Immature natural killer cell (primary cell): ENCODE results near the gene TNN. TPM values are rescaled to one million over a fixed set of nuclear protein-coding genes. Genes with fewer than 3 reads are reported as not detected.
A peak's percentile ranks its signal among the peaks of the same experiment; 100 is the strongest.

ENCODE experiments used
- DNase-seq, 3 donors: peaks; one replicate each; pipeline ENCODE4 v3.0.0; 2022; ENCODE audit warnings: mixed read lengths in 1 of 3
- H3K27ac Mint-ChIP-seq, 6 donors: one replicate each; pipeline ENCODE4 v1.8.0; 2020; ENCODE audit warnings: mixed read lengths in 6 of 6, mild to moderate bottlenecking in 5 of 6, inconsistent platforms in 4 of 6, moderate library complexity in 3 of 6
- H3K27me3 Mint-ChIP-seq, 3 donors: one replicate each; pipeline ENCODE4 v1.8.0; 2020 to 2021; ENCODE audit warnings: low read depth in 3 of 3, mild to moderate bottlenecking in 3 of 3, mixed read lengths in 3 of 3, moderate library complexity in 3 of 3, inconsistent platforms in 1 of 3
- H3K36me3 Mint-ChIP-seq, 3 donors: one replicate each; pipeline ENCODE4 v1.8.0; 2020; ENCODE audit warnings: mixed read lengths in 3 of 3, inconsistent platforms in 2 of 3, mild to moderate bottlenecking in 2 of 3
- H3K4me1 Mint-ChIP-seq, 2 donors: one replicate each; pipeline ENCODE4 v1.8.0; 2020; ENCODE audit warnings: inconsistent platforms in 2 of 2, mild to moderate bottlenecking in 2 of 2, mixed read lengths in 2 of 2, moderate library complexity in 1 of 2
- H3K4me3 Mint-ChIP-seq, 5 donors: one replicate each; pipeline ENCODE4 v1.8.0; 2020; ENCODE audit warnings: mild to moderate bottlenecking in 5 of 5, mixed read lengths in 5 of 5, inconsistent platforms in 3 of 5, moderate library complexity in 3 of 5
- H3K9me3 Mint-ChIP-seq, 6 donors: one replicate each; pipeline ENCODE4 v1.8.0; 2020; ENCODE audit warnings: mild to moderate bottlenecking in 6 of 6, mixed read lengths in 6 of 6, inconsistent platforms in 4 of 6, moderate library complexity in 3 of 6
- polyA plus RNA-seq, 3 donors: library from polyadenylated mRNA; unstranded; fragments of 300-500 nt; fragmentation: Illumina TruSeq; gene quantifications; one replicate each; pipeline ENCODE4 v1.2.3, GENCODE V29; 2021

Gene TNN
- polyA plus RNA-seq, 3 donors from 2014 or later = not detected

- Mint-ChIP-seq H3K4me1 (peaks cover 85 to 90% of the 10 kb centered on the region in 2 donors), H3K4me3 (no peak overlapping the region), H3K27me3 (no peaks in the 10 kb centered on the region), H3K36me3 (peaks cover 28 to 36% (median 31%) of the 10 kb centered on the region in 3 donors), H3K27ac (no peak overlapping the region), H3K9me3 (no peaks in the 10 kb centered on the region)
- no peak for DNase-seq
Observed at GRCh38 chr1:175185903-175186302, 118.3 kb downstream of the TNN start.

GRCh38 chr1:175186433-175187160 lies 119.0 kb downstream of the TNN start:
- Mint-ChIP-seq H3K27ac (peak overlapping the region in 5 of 6 donors; percentile 9 to 82 (median 42)), H3K4me3 (no peak overlapping the region), H3K9me3 (no peaks in the 10 kb centered on the region), H3K4me1 (peaks cover 85 to 90% of the 10 kb centered on the region in 2 donors), H3K36me3 (peaks cover 26 to 31% (median 27%) of the 10 kb centered on the region in 3 donors), H3K27me3 (no peaks in the 10 kb centered on the region)
- no peak for DNase-seq

GRCh38 chr1:175188936-175189335 lies 121.3 kb downstream of the TNN start:
- Mint-ChIP-seq H3K4me1 (peaks cover 72 to 75% of the 10 kb centered on the region in 2 donors), H3K36me3 (peaks cover 20 to 24% (median 22%) of the 10 kb centered on the region in 3 donors), H3K27me3 (no peaks in the 10 kb centered on the region), H3K4me3 (peak overlapping the region; percentile 20 to 99 (median 57)), H3K27ac (peak overlapping the region; percentile 48 to 83 (median 73)), H3K9me3 (no peaks in the 10 kb centered on the region)
- DNase-seq = peak; percentile 17 to 18 (median 18)

GRCh38 chr1:175191659-175192058 lies 124.0 kb downstream of the TNN start:
- H3K4me3 Mint-ChIP-seq = peak overlapping the region; percentile 98 to 99 (median 99)
- H3K4me1 Mint-ChIP-seq = peaks cover 51 to 57% of the 10 kb centered on the region in 2 donors
- DNase-seq = peak; percentile 32 to 51 (median 49)
- H3K27ac Mint-ChIP-seq = peak overlapping the region; percentile 84 to 94 (median 90)
- H3K36me3 Mint-ChIP-seq = peaks cover 4 to 9% (median 7%) of the 10 kb centered on the region in 3 donors
- H3K9me3 Mint-ChIP-seq = no peaks in the 10 kb centered on the region
- no peaks in the 10 kb centered on the region for H3K27me3 Mint-ChIP-seq

- no peaks in the 10 kb centered on the region for H3K27me3 Mint-ChIP-seq
- H3K4me3 Mint-ChIP-seq = peak overlapping the region; percentile 98 to 99 (median 99)
- H3K36me3 Mint-ChIP-seq = peaks cover 3 to 5% (median 3%) of the 10 kb centered on the region in 3 donors
- H3K9me3 Mint-ChIP-seq = no peaks in the 10 kb centered on the region
- peak overlapping the region; percentile 84 to 94 (median 90) for H3K27ac Mint-ChIP-seq
- H3K4me1 Mint-ChIP-seq = peaks cover 45 to 52% of the 10 kb centered on the region in 2 donors
- peak; percentile 24 to 41 (median 37) for DNase-seq
Observed at GRCh38 chr1:175192111-175192629, 124.5 kb downstream of the TNN start.

- Mint-ChIP-seq H3K4me3 (peak within 1 kb of the TSS; percentile 98 to 99 (median 99)), H3K36me3 (peaks cover 0 to 5% (median 3%) of the 10 kb centered on the region in 3 donors), H3K4me1 (peaks cover 41 to 45% of the 10 kb centered on the region in 2 donors), H3K27ac (peak within 1 kb of the TSS; percentile 84 to 94 (median 90)), H3K9me3 (no peaks in the 10 kb centered on the region), H3K27me3 (peaks cover 0 to 1% (median 0%) of the 10 kb centered on the region in 3 donors)
- DNase-seq = peak; percentile 36 to 47 (median 45)
Observed at GRCh38 chr1:175192630-175193526, 125.2 kb downstream of the TNN start, which contains the start of gene KIAA0040. TSS of gene KIAA0040 (minus strand) at chr1:175192776. CDS start at chr1:175161013, 31,763 bp downstream.

- H3K4me3 Mint-ChIP-seq = peak overlapping the region; percentile 98 to 99 (median 99)
- H3K27me3 Mint-ChIP-seq = peaks cover 0 to 1% (median 0%) of the 10 kb centered on the region in 3 donors
- DNase-seq = no peak
- peak overlapping the region; percentile 59 to 88 (median 74) for H3K27ac Mint-ChIP-seq
- peaks cover 35 to 39% of the 10 kb centered on the region in 2 donors for H3K4me1 Mint-ChIP-seq
- no peaks in the 10 kb centered on the region for H3K9me3 Mint-ChIP-seq
- peaks cover 0 to 5% (median 3%) of the 10 kb centered on the region in 3 donors for H3K36me3 Mint-ChIP-seq
Observed at GRCh38 chr1:175193527-175193910, 125.9 kb downstream of the TNN start.

GRCh38 chr1:175195281-175195680 lies 127.6 kb downstream of the TNN start:
- no peaks in the 10 kb centered on the region for H3K9me3 Mint-ChIP-seq
- no peak overlapping the region for H3K4me3 Mint-ChIP-seq
- peaks cover 17 to 21% of the 10 kb centered on the region in 2 donors for H3K4me1 Mint-ChIP-seq
- no peak for DNase-seq
- H3K27me3 Mint-ChIP-seq = peaks cover 0 to 1% (median 1%) of the 10 kb centered on the region in 3 donors
- H3K27ac Mint-ChIP-seq = peak overlapping the region in 2 of 6 donors; percentile 4 to 13
- peaks cover 0 to 5% (median 0%) of the 10 kb centered on the region in 3 donors for H3K36me3 Mint-ChIP-seq

GRCh38 chr1:175195798-175196197 lies 128.2 kb downstream of the TNN start:
- H3K27me3 Mint-ChIP-seq = peaks cover 0 to 1% (median 1%) of the 10 kb centered on the region in 3 donors
- DNase-seq = no peak
- no peaks in the 10 kb centered on the region for H3K9me3 Mint-ChIP-seq
- H3K4me1 Mint-ChIP-seq = peaks cover 12 to 16% of the 10 kb centered on the region in 2 donors
- H3K4me3 Mint-ChIP-seq = no peak overlapping the region
- H3K36me3 Mint-ChIP-seq = peaks cover 0 to 4% (median 0%) of the 10 kb centered on the region in 3 donors
- H3K27ac Mint-ChIP-seq = peak overlapping the region in 3 of 6 donors; percentile 4 to 31 (median 13)

- Mint-ChIP-seq H3K27ac (peak overlapping the region in 2 of 6 donors; percentile 7 to 14), H3K27me3 (peaks cover 0 to 1% (median 1%) of the 10 kb centered on the region in 3 donors), H3K9me3 (no peaks in the 10 kb centered on the region), H3K4me3 (no peak overlapping the region), H3K36me3 (no peaks in the 10 kb centered on the region), H3K4me1 (no peaks in the 10 kb centered on the region)
- no peak for DNase-seq
Observed at GRCh38 chr1:175197531-175197930, 129.9 kb downstream of the TNN start.

Other genes with a start within 250 kb of the TNN start
- gene CACYBP, start 67.9 kb upstream of the TNN start, polyA plus RNA-seq = 100 to 1,000 TPM; 131 to 160 (median 135) TPM
- gene MRPS14, start 44.4 kb upstream of the TNN start, polyA plus RNA-seq = 10 to 100 TPM; 42.5 to 52.1 (median 44.4) TPM
- gene KIAA0040, start 124.9 kb downstream of the TNN start, polyA plus RNA-seq = 10 to 100 TPM; 11.8 to 23.6 (median 14.0) TPM